ENCODE data around the gene MUC5AC. TPM values are rescaled to one million over a fixed set of nuclear protein-coding genes. Genes with fewer than 3 reads are reported as not detected.

MUC5AC gene
- total RNA-seq, 2 donors from 2014 or later, result not detected

- no peaks in the 10 kb centered on the region for H3K36me3 Mint-ChIP-seq (ENCODE audit: low read depth)
- Histone ChIP-seq H3K36me3 (ENCODE audit: control insufficient read depth, insufficient read depth, low read length) (no peaks in the 10 kb centered on the region), H3K4me3 (ENCODE audit: low read length) (no peak overlapping the region), H3K27ac (ENCODE audit: low read depth, low read length) (no peak overlapping the region), H3K9me3 (ENCODE audit: control insufficient read depth, low read length) (peaks cover 12% of the 10 kb centered on the region), H3K4me1 (ENCODE audit: control insufficient read depth, insufficient read depth, low read length) (no peaks in the 10 kb centered on the region), H3K9ac (ENCODE audit: extremely low read depth, low read length, poor library complexity, severe bottlenecking) (no peak overlapping the region), H3K27me3 (ENCODE audit: control insufficient read depth, insufficient read depth, low read length, poor library complexity, severe bottlenecking) (no peaks in the 10 kb centered on the region)
- TF ChIP-seq CTCF (conservative IDR thresholded peaks at IDR 0.05), result no peak
- H3K27ac Mint-ChIP-seq, result no peak overlapping the region
- peaks cover 34% of the 10 kb centered on the region for H3K9me3 Mint-ChIP-seq
- H3K4me3 Mint-ChIP-seq, result no peak overlapping the region
- WGBS, 2 experiments (ENCODE audit: insufficient coverage in 1 of 2, insufficient read length in 1 of 2), result 94 to 97% methylated on average over 26 to 34 of the region's 34 CpGs
- no peaks in the 10 kb centered on the region for H3K4me1 Mint-ChIP-seq
- DNase-seq, result no peak
- H3K27me3 Mint-ChIP-seq (ENCODE audit: insufficient read depth), result peaks cover 9% of the 10 kb centered on the region
Measured at GRCh38 chr11:1207401-1208143, 49.8 kb downstream of the MUC5AC start.

DNA sequence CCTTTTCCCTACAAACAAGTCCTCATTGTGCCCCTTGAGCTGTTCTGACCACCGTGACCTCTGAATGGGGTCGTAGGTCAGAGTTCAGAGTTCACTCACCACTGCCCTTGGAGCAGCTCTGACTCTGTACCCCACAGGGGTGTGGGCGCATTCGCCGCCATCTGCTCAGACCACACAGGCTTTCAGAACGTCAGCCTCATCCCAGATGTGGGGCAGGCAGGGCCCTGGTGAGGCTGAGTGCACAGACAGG is 50.3 kb downstream of the MUC5AC start:
- no peak for TF ChIP-seq CTCF (conservative IDR thresholded peaks at IDR 0.05)
- H3K27ac Mint-ChIP-seq, result no peak overlapping the region
- no peaks in the 10 kb centered on the region for H3K36me3 Mint-ChIP-seq (ENCODE audit: low read depth)

GRCh38 chr11:1208394-1209261 is 50.9 kb downstream of the MUC5AC start:
- Histone ChIP-seq H3K4me1 (ENCODE audit: control insufficient read depth, insufficient read depth, low read length) (no peaks in the 10 kb centered on the region), H3K9me3 (ENCODE audit: control insufficient read depth, low read length) (peaks cover 12% of the 10 kb centered on the region), H3K27ac (ENCODE audit: low read depth, low read length) (no peak overlapping the region), H3K36me3 (ENCODE audit: control insufficient read depth, insufficient read depth, low read length) (no peaks in the 10 kb centered on the region), H3K4me3 (ENCODE audit: low read length) (no peak overlapping the region), H3K9ac (ENCODE audit: extremely low read depth, low read length, poor library complexity, severe bottlenecking) (no peak overlapping the region), H3K27me3 (ENCODE audit: control insufficient read depth, insufficient read depth, low read length, poor library complexity, severe bottlenecking) (no peaks in the 10 kb centered on the region)
- Mint-ChIP-seq H3K4me1 (no peaks in the 10 kb centered on the region), H3K4me3 (no peak overlapping the region), H3K36me3 (ENCODE audit: low read depth) (no peaks in the 10 kb centered on the region), H3K27ac (no peak overlapping the region), H3K27me3 (ENCODE audit: insufficient read depth) (peaks cover 15% of the 10 kb centered on the region), H3K9me3 (peaks cover 38% of the 10 kb centered on the region)
- DNase-seq, result peak; percentile 36
- WGBS, 2 experiments (ENCODE audit: insufficient coverage in 1 of 2, insufficient read length in 1 of 2), result 92 to 95% methylated on average over 19 to 39 of the region's 39 CpGs
- TF ChIP-seq CTCF (conservative IDR thresholded peaks at IDR 0.05), result no peak

More for the DNA sequence above, 50.3 kb downstream of the MUC5AC start:
- Mint-ChIP-seq H3K4me1 (no peaks in the 10 kb centered on the region), H3K27me3 (ENCODE audit: insufficient read depth) (peaks cover 10% of the 10 kb centered on the region), H3K4me3 (no peak overlapping the region), H3K9me3 (peaks cover 35% of the 10 kb centered on the region)
- WGBS, 2 experiments (ENCODE audit: insufficient coverage in 1 of 2, insufficient read length in 1 of 2), result 86 to 94% methylated on average over 4 to 6 of the region's 6 CpGs
- Histone ChIP-seq H3K36me3 (ENCODE audit: control insufficient read depth, insufficient read depth, low read length) (no peaks in the 10 kb centered on the region), H3K27ac (ENCODE audit: low read depth, low read length) (no peak overlapping the region), H3K9me3 (ENCODE audit: control insufficient read depth, low read length) (peaks cover 12% of the 10 kb centered on the region), H3K4me1 (ENCODE audit: control insufficient read depth, insufficient read depth, low read length) (no peaks in the 10 kb centered on the region), H3K9ac (ENCODE audit: extremely low read depth, low read length, poor library complexity, severe bottlenecking) (no peak overlapping the region), H3K4me3 (ENCODE audit: low read length) (no peak overlapping the region), H3K27me3 (ENCODE audit: control insufficient read depth, insufficient read depth, low read length, poor library complexity, severe bottlenecking) (no peaks in the 10 kb centered on the region)
- no peak for DNase-seq
